HFF-Myc (cell line): Measurements from ENCODE around the gene KLHDC4.

Experiments used
- DNase-seq: peaks from one replicate; pipeline ENCODE4 v3.0.0-alpha.2; 2011; ENCODE audit warnings: low read depth; ENCODE audit errors: extremely low read depth
- H3K4me3 ChIP-seq: replicated peaks from 2 replicates; pipeline ENCODE4 v1.5.1; 2011; ENCODE audit warnings: low read depth, mild to moderate bottlenecking, control low read depth, low read length
- CTCF ChIP-seq: IDR thresholded peaks from 2 replicates; pipeline ENCODE4 v1.5.1; 2012; ENCODE audit warnings: mild to moderate bottlenecking, low read depth, low read length, control low read depth; ENCODE audit errors: missing control alignments

Gene KLHDC4

GRCh38 chr16:87706278-87707000 is 59.3 kb downstream of the KLHDC4 start:
- TF ChIP-seq CTCF: no peak
- H3K4me3 ChIP-seq: no peak overlapping the region
- DNase-seq: no peak

- no peak for TF ChIP-seq CTCF
- no peak overlapping the region for H3K4me3 ChIP-seq
- no peak for DNase-seq
Measured at GRCh38 chr16:87705771-87706277, 60.0 kb downstream of the KLHDC4 start.

- no peak for DNase-seq
- no peak for TF ChIP-seq CTCF
- H3K4me3 ChIP-seq: no peak overlapping the region
Measured at GRCh38 chr16:87704754-87705353, 60.9 kb downstream of the KLHDC4 start.

- no peak for TF ChIP-seq CTCF
- H3K4me3 ChIP-seq: no peak overlapping the region
Measured at GRCh38 chr16:87703835-87704375, 61.9 kb downstream of the KLHDC4 start.

GRCh38 chr16:87703071-87703470 is 62.7 kb downstream of the KLHDC4 start:
- DNase-seq: no peak
- no peak overlapping the region for H3K4me3 ChIP-seq
- no peak for TF ChIP-seq CTCF

More at GRCh38 chr16:87703835-87704375, 61.9 kb downstream of the KLHDC4 start:
- no peak for DNase-seq

- no peak for DNase-seq
- no peak overlapping the region for H3K4me3 ChIP-seq
- TF ChIP-seq CTCF: peak; percentile 61
Measured at GRCh38 chr16:87702325-87702811, 63.4 kb downstream of the KLHDC4 start.
